Germinal center (tissue), 1 donor: ENCODE data around the gene TAGLN3.
A peak's percentile ranks its signal among the peaks of the same experiment; 100 is the strongest.

ENCODE experiments used
- DNase-seq: peaks from one replicate; pipeline ENCODE4 v3.0.0; 2012; ENCODE audit warnings: mixed read lengths, low spot score

Gene TAGLN3

GRCh38 chr3:111978583-111979433 is 19.9 kb upstream of the TAGLN3 start, which contains the start of gene ABHD10:
Gene ABHD10 (plus strand): TSS chr3:111979026. CDS start chr3:111979062, 36 bp downstream.
- peak; percentile 92 for DNase-seq

- peak; percentile 36 for DNase-seq
Measured at GRCh38 chr3:111979434-111980038, 19.2 kb upstream of the TAGLN3 start.

DNA sequence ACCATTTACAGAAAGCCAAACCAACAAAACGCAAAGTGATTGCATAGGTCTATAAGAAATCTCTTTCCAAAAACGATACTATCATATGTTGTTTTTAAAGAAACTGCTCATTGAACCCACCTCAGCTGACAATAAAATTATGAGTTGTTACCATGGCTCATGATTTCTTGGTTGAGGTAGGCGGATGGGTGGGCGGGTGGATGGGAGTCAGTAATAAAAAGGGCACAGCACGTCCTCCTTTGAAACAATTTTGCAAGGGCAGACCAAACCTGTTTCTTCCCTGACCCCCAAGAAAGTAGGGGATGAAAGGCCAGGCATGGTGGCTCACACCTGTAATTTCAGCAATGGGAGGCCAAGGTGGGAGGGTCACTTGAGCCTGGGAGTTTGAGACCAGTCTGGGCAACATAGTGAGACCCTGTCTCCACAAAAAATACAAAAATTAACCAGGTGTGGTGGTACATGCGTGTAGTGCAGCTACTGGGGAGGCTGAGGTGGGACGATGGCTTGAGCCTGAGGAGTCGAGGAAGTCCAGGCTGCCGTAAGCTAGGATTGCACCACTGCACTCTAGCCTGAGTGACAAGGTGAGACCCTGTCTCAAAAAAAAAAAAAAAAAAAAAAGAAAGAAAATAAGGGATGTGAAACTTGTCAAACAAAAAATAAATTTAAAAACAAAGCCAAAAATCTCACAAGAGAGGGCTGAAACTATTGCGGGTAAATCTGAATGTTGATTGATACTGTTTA is 17.8 kb upstream of the TAGLN3 start:
- no peak for DNase-seq

- no peak for DNase-seq
Measured at GRCh38 chr3:111981457-111981763, 17.3 kb upstream of the TAGLN3 start.

GRCh38 chr3:111984636-111985298 is 14.0 kb upstream of the TAGLN3 start:
- no peak for DNase-seq

- DNase-seq: no peak
Measured at GRCh38 chr3:111986800-111987199, 11.9 kb upstream of the TAGLN3 start.

GRCh38 chr3:111989061-111989678 is 9.6 kb upstream of the TAGLN3 start:
- DNase-seq: peak; percentile 30

DNA sequence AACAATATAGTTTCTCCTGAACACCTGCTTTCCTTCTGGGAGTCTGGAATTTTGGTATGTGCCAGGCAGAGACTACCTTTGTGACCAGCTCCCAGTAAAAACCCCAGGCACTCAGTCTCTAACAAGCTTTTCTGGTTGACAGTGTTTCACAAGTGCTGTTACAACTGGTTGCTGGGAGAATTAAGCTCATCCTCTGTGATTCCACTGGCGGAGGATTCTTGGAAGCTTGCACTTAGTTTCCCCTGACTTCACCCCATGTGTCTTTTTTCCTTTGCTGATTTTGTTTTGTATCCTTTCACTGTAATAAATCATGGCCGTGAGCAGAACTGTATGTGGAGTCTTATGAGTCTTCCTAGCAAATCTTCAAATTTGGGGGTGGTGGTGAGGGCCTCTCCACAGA is 5.7 kb upstream of the TAGLN3 start:
- no peak for DNase-seq

GRCh38 chr3:111999484-112000324 is 982 bp downstream of the TAGLN3 start:
- DNase-seq: no peak

DNA sequence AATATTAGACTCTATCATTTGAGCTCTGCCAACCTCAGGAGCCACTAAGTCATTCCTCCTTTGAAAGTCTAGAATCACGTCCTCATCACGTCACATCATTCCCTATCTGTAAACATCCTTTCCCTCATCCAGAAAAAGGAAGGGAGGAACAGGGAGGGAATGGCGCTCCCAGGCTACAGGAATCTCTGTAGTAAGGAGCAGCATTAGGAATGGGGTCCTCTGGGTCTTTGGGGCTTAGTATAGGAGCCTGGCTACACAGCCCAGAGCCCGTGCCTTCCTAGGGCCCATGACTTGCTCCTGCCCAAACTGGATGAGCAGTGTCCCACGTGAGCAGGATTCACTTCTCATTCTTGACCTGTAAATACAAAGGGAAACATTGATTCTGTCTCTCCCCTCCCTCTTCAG is 1.6 kb downstream of the TAGLN3 start:
- no peak for DNase-seq

DNA sequence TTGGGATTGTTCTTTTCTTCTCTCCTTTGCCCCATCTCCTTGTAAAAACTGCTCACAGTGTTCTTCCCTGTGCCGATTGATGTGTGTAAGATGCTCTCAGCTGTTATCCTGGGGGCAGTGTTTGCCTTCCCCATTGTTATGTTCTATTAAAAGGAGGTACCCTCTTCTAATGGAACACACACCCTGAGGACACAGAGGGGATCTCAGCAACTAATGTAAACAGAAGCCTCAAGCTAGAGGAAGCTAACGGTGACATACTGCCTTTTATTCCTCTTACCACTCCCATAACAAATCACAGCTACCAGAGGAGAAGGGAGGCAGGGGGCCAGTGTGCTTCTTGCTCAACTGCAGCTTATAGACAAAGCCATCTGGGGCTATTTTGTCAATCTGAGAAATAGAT is 2.2 kb downstream of the TAGLN3 start:
- no peak for DNase-seq

DNA sequence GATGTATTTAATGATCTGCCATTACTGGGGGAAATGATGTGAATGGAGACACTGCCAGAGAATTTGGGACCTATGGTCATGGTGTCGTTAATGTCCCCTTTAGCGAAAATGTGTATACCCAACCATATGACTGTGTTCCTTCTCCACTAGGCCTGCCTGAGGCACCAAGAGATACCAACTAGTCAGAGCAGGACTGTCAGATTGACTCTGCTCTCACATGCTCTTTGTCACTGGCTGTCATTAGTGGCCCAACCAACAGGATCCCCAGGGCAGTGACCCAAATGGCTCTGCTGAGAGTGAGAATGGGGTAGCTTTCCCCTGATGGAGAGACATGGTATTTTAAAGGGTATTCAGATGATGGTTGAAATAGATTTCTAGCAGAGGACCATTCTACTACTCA is 2.8 kb downstream of the TAGLN3 start:
- no peak for DNase-seq

GRCh38 chr3:112002096-112002971 is 3.6 kb downstream of the TAGLN3 start:
- no peak for DNase-seq

GRCh38 chr3:112003321-112004080 is 4.8 kb downstream of the TAGLN3 start:
- no peak for DNase-seq

- DNase-seq: no peak
Measured at GRCh38 chr3:112004187-112004586, 5.5 kb downstream of the TAGLN3 start.

DNA sequence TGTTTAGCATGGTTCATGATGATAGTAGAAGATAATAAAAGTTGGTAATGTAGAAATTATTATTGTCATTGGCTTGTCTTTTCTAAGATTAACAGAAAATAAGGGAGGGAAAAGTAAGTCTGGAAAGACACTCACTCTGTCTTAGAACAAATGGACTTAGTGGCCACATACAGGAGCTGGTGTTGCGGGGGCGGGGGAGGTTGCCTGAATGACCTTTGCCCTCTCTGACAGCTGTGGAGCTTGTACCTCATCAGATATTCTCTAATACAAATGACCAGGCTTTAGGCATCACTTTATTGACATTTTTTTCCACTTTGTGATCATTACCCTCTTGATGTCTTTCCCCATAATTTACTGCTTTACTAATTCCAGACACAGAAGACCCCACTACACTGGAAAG is 5.9 kb downstream of the TAGLN3 start:
- no peak for DNase-seq

DNA sequence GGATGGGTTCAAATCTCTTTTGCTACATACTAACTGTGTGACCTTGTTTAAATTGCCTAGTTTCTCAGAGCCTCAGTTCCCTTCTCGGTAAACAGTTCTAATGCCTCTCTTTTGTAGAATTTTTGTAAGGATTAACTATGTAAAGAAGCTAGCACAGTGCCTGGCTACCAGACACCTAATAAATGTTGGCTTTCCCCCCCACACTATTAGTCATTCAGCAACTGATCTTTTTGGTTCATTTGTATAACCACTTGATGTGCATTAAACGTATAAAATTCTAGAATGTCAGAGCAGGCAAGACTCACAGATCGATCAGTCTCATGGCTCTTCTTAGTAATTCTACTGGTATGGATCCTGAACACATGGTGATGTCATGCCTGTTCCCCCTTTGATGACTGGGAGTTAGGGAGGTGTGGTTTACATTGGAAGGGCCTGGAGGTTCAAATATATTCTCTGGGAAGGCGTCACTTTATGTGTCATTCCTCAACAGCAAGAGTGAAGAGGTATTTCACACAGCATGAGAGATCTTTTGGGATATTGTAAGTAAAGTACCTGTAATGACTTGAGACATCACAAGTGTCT is 6.5 kb downstream of the TAGLN3 start:
- DNase-seq: no peak

- DNase-seq: no peak
Measured at GRCh38 chr3:112007633-112008032, 8.9 kb downstream of the TAGLN3 start.

DNA sequence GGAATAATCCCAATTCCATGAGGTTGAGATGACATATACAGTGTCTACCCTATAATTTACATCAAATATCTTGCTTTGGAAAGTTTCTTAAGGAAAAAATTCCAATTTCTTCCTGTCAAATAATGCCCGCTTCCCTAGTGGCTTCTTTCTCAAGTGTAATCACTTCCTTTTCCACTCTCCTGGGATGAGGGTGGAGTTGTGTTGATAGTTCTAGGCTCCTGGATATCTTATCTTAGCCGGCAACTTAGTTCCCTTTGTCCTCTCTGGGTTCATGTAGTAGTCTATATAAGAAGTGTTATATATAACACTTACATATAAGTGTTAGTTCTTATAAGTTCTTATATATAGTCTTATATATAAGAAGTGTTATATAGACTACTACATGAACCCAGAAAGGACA is 10.9 kb downstream of the TAGLN3 start:
- DNase-seq: no peak
